ENCODE measurements around the gene PRKAB2. TPM values are rescaled to one million over a fixed set of nuclear protein-coding genes. Genes with fewer than 3 reads are reported as not detected.

Gene PRKAB2
- total and polyA plus RNA-seq, 2 donors (not counting 1 experiment from before 2014, with no cell fraction given), result 8.4 to 17.1 TPM

- Mint-ChIP-seq H3K27me3 (no peaks in the 10 kb centered on the region), H3K4me3 (no peak overlapping the region), H3K4me1 (peaks cover 25% of the 10 kb centered on the region), H3K9me3 (ENCODE audit: insufficient read depth) (no peaks in the 10 kb centered on the region), H3K27ac (no peak overlapping the region)
- 100% methylated on average over 2 of the region's 3 CpGs for WGBS (ENCODE audit: insufficient coverage)
- Histone ChIP-seq H3K4me3 (ENCODE audit: control extremely low read depth in 1 of 5, extremely low read depth in 1 of 5, insufficient read depth in 1 of 5, low read depth in 2 of 5, low read length in 4 of 5) (no peak overlapping the region), H3K27ac (ENCODE audit: low read length in 2 of 2) (no peak overlapping the region), H3K4me1 (ENCODE audit: control insufficient read depth in 2 of 2, insufficient read depth in 2 of 2, low read length in 2 of 2) (peaks cover 11 to 20% of the 10 kb centered on the region in 2 donors), H3K27me3 (replicated peaks in 1 of 4; ENCODE audit: control extremely low read depth in 1 of 4, control insufficient read depth in 3 of 4, insufficient read depth in 4 of 4, low read length in 3 of 4) (no peaks in the 10 kb centered on the region), H3K79me2 (ENCODE audit: control insufficient read depth, insufficient read depth, low read length) (peaks cover 5% of the 10 kb centered on the region), H3K4me2 (replicated peaks; ENCODE audit: low read depth, low read length, poor library complexity, severe bottlenecking) (no peak overlapping the region), H3K36me3 (replicated peaks in 1 of 2; ENCODE audit: control extremely low read depth in 1 of 2, control insufficient read depth in 1 of 2, extremely low read depth in 1 of 2, insufficient read depth in 2 of 2, low read length in 1 of 2) (peaks cover 0 to 1% of the 10 kb centered on the region in 2 experiments), H2AFZ (ENCODE audit: insufficient read depth, low read depth, low read length, poor library complexity, severe bottlenecking) (no peak overlapping the region), H3K9ac (ENCODE audit: low read length) (no peak overlapping the region), H4K20me1 (ENCODE audit: control insufficient read depth, insufficient read depth, low read length, poor library complexity, severe bottlenecking) (no peaks in the 10 kb centered on the region), H3K9me3 (ENCODE audit: control extremely low read depth in 1 of 3, control insufficient read depth in 2 of 3, insufficient read depth in 1 of 3, low read length in 2 of 3) (no peaks in the 10 kb centered on the region)
- ATAC-seq (ENCODE audit: low read depth), result no peak
- ChIA-PET POLR2A (no interaction called here), CTCF (no interaction called here)
- TF ChIP-seq CTCF (IDR thresholded peaks at IDR 0.05) (no peak), EZH2 (IDR thresholded peaks at IDR 0.05; ENCODE audit: borderline replicate concordance, insufficient read depth, low read depth, low read length, poor library complexity, severe bottlenecking) (no peak)
- DNase-seq, result no peak
- intact Hi-C loops (cut with micrococcal nuclease), result no loop called here
Observed at GRCh38 chr1:147218606-147219005, 46.3 kb upstream of the PRKAB2 start.

GRCh38 chr1:147217141-147217540 is 44.9 kb upstream of the PRKAB2 start:
- Histone ChIP-seq H3K27ac (ENCODE audit: low read length in 2 of 2) (no peak overlapping the region), H3K36me3 (replicated peaks in 1 of 2; ENCODE audit: control extremely low read depth in 1 of 2, control insufficient read depth in 1 of 2, extremely low read depth in 1 of 2, insufficient read depth in 2 of 2, low read length in 1 of 2) (peaks cover 0 to 1% of the 10 kb centered on the region in 2 experiments), H3K27me3 (replicated peaks in 1 of 4; ENCODE audit: control extremely low read depth in 1 of 4, control insufficient read depth in 3 of 4, insufficient read depth in 4 of 4, low read length in 3 of 4) (no peaks in the 10 kb centered on the region), H3K79me2 (ENCODE audit: control insufficient read depth, insufficient read depth, low read length) (peaks cover 11% of the 10 kb centered on the region), H4K20me1 (ENCODE audit: control insufficient read depth, insufficient read depth, low read length, poor library complexity, severe bottlenecking) (no peaks in the 10 kb centered on the region), H3K9me3 (ENCODE audit: control extremely low read depth in 1 of 3, control insufficient read depth in 2 of 3, insufficient read depth in 1 of 3, low read length in 2 of 3) (no peaks in the 10 kb centered on the region), H3K4me2 (replicated peaks; ENCODE audit: low read depth, low read length, poor library complexity, severe bottlenecking) (no peak overlapping the region), H3K4me1 (ENCODE audit: control insufficient read depth in 2 of 2, insufficient read depth in 2 of 2, low read length in 2 of 2) (peaks cover 11 to 24% of the 10 kb centered on the region in 2 donors), H3K9ac (ENCODE audit: low read length) (no peak overlapping the region), H2AFZ (ENCODE audit: insufficient read depth, low read depth, low read length, poor library complexity, severe bottlenecking) (no peak overlapping the region), H3K4me3 (ENCODE audit: control extremely low read depth in 1 of 5, extremely low read depth in 1 of 5, insufficient read depth in 1 of 5, low read depth in 2 of 5, low read length in 4 of 5) (no peak overlapping the region)
- DNase-seq, result no peak
- Mint-ChIP-seq H3K4me1 (peaks cover 27% of the 10 kb centered on the region), H3K27me3 (no peaks in the 10 kb centered on the region), H3K4me3 (no peak overlapping the region), H3K9me3 (ENCODE audit: insufficient read depth) (no peaks in the 10 kb centered on the region), H3K27ac (no peak overlapping the region)
- ChIA-PET CTCF (no interaction called here), POLR2A (no interaction called here)
- WGBS (ENCODE audit: insufficient coverage), result no CpG with 5 or more reads among the region's 7 CpGs
- no peak for TF ChIP-seq CTCF (IDR thresholded peaks at IDR 0.05)
- no peak for TF ChIP-seq EZH2 (IDR thresholded peaks at IDR 0.05; ENCODE audit: borderline replicate concordance, insufficient read depth, low read depth, low read length, poor library complexity, severe bottlenecking)
- no peak for ATAC-seq (ENCODE audit: low read depth)
- intact Hi-C loops (cut with micrococcal nuclease), result no loop called here
